HG03175 (cell line): ENCODE data around the gene HPCAL1.

Experiments used
- ATAC-seq: cut with Tn5 transposase; IDR thresholded peaks from one replicate; pipeline ENCODE4 v1.9.1; 2021; ENCODE audit warnings: mild to moderate bottlenecking, moderate library complexity; ENCODE audit not compliant: unreplicated experiment

The HPCAL1 gene

GRCh38 chr2:10332402-10333246, 29.9 kb downstream of the HPCAL1 start:
- no peak for ATAC-seq

- ATAC-seq: no peak
These were observed 30.5 kb downstream of the HPCAL1 start for GRCh38 chr2:10333247-10333613.

- no peak for ATAC-seq
These were observed 31.3 kb downstream of the HPCAL1 start for GRCh38 chr2:10333966-10334365.

- ATAC-seq: no peak
These were observed 32.5 kb downstream of the HPCAL1 start for GRCh38 chr2:10335046-10335840.

- no peak for ATAC-seq
These were observed 33.6 kb downstream of the HPCAL1 start for GRCh38 chr2:10336283-10336682.

GRCh38 chr2:10337449-10338269, 35.0 kb downstream of the HPCAL1 start:
- no peak for ATAC-seq

DNA sequence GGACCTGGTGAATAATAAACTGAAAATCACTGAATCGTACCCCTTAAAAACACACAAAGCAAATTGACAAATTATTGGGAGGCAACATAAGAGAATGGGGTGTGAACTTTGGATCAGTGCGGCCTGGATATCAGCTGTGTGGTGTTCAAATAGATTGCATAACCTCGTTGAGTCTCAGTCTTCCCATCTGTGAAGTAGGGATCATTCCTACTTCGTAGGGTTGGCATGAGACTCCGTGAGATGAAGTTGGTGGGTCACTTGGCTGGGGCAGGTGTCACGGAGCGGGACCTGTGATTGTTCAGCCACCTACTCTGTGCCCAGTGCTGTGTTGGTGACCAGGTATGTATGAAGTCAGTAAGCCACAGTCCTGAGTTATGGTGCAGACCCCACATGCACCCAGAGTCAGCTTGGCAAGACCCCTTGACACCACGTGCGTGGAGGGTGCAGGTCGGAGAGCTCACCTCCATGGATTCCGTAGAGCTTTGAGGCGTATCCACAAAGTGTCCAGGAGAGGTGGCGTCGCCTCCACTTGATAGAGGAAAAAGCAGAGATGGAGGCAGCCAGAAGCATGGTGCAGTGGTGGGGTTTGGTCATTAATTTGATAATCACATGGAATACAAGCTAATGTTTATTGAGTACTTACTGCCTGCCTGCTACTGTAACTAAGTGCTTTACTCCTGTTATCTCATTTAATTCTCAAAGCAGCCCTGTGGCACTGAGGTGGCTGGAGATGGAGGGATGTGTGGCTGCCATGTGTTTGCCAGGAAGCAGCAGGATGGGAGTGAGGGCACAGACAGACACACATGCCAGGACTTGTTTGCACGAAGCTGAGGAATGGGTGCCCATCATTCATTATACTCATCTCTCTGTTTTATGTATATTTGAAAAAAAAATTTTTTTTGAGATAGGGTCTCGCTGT, 35.8 kb downstream of the HPCAL1 start:
- ATAC-seq: no peak

DNA sequence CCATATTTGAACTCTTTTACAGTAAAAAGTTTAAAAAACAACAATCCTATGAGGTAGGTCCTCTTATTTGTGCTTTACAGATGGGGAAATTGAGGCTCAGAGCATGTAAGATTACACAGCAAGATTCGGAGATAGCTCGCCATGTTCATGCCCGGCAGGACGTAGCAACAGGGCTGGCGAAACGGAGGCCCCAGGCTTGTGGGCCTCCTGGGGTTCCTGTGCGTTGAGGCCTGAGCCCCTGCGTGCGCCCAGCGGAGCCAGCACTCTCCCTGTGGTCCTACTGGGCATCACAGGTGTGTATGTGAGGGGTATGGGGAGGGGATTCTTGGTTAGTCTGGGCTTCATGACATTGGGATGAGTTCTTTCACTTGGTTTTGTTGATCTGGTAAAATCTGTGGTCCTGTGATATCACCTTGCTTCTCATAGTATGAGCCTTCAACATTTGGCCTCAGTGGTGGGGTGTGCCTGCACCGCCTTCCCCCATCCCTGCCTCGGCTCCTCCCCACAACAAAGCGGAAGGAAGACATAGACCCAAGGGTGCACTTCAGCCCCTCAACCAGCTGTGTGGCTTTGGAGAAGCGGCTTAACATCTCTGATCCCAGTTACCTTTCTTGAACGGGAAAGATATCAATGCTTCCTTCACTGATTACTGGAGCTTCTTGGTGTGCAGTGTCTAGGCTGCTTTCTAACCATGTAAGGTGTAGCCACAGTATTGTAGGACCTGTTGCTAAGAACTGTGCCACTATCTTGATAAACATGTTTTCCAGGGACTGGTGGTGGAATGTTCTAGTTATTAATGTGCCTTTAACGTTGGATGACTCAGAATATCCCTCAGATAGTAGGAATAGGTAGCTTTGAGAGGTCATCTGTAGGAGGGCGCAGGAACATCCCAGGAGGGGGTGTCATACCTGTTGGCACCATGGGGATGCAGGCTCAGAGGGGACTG, 37.2 kb downstream of the HPCAL1 start:
- ATAC-seq: no peak

DNA sequence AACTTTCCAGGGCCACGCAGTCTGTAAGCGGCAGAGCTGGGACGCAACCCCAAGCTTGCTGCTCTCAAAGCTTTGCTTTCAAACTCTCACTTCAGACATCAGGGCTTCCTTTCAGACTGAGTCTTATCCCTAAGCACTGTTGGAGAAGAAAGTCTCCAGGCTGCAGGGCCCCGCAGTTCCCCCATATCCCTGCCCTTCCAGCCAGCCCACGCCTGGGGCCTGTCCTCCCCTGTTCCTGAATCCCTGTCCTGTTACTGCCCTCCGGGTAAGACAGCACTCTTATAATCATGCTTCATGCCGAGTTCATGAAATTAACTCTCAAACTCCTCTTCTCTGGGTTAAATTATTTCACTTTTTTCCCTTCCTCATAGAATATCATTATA, 37.9 kb downstream of the HPCAL1 start:
- ATAC-seq: no peak

DNA sequence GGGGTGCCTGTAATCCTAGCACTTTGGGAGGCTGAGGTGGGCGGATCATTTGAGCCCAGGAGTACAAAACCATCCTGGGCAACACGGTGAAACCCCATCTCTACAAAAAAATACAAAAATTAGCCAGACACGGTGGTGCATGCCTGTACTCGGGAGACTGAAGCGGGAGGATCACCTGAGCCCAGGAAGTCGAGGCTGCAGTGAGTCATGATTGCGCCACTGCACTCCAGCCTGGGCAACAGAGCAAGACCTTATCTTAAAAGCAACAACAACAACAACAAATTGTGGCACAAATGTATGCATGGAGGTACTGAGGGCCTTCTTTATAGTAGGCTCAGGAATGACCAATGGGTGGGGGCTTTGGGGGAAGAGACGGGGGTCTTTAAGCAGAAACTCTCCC, 38.5 kb downstream of the HPCAL1 start:
- ATAC-seq: no peak

GRCh38 chr2:10342245-10342951, 39.7 kb downstream of the HPCAL1 start:
- ATAC-seq: no peak

- ATAC-seq: no peak
These were observed 40.5 kb downstream of the HPCAL1 start for GRCh38 chr2:10343191-10343590.

GRCh38 chr2:10343658-10344057, 41.0 kb downstream of the HPCAL1 start:
- no peak for ATAC-seq

GRCh38 chr2:10344105-10345066, 41.7 kb downstream of the HPCAL1 start:
- no peak for ATAC-seq

- ATAC-seq: no peak
These were observed 42.4 kb downstream of the HPCAL1 start for GRCh38 chr2:10345126-10345525.

DNA sequence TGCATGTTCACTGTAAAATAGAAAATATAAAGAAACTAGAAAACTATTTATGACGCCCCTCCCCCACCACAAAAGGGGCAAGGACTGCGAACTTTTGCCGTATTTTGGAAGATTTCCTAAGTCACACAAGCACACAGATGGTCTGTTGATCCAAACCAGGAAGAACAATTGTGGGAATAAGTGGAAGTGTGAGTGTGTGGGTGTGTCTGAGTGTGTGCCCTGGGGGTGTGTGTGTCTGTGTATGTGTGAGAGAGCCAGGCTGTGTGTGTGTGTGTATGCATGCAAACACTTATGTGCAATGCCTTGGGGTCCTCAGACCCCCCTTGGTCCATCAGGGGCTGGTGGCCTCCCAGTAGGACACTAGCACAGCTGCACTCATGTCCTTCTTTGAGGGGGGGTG, 43.1 kb downstream of the HPCAL1 start:
- ATAC-seq: no peak

GRCh38 chr2:10346929-10347561, 44.3 kb downstream of the HPCAL1 start:
- ATAC-seq: no peak
